ENCODE data around the gene ASIC1. TPM values are rescaled to one million over a fixed set of nuclear protein-coding genes. Genes with fewer than 3 reads are reported as not detected.

The ASIC1 gene
- total RNA-seq, 1 donor from 2014 or later = 18.1 TPM

GRCh38 chr12:50103351-50103750 is 46.0 kb downstream of the ASIC1 start:
- TF ChIP-seq CTCF (conservative IDR thresholded peaks at IDR 0.05) = no peak
- Mint-ChIP-seq H3K9me3 (no peaks in the 10 kb centered on the region), H3K27ac (peak overlapping the region; percentile 74), H3K27me3 (no peaks in the 10 kb centered on the region), H3K4me1 (ENCODE audit: unreplicated experiment) (peaks cover 15% of the 10 kb centered on the region), H3K4me3 (no peak overlapping the region), H3K36me3 (peaks cover 15% of the 10 kb centered on the region)
- no peak for DNase-seq (ENCODE audit: extremely low spot score, unreplicated experiment)

GRCh38 chr12:50103767-50104321 is 46.4 kb downstream of the ASIC1 start, which contains the start of gene GPD1:
Gene GPD1 (plus strand): TSS chr12:50104008. CDS start chr12:50104051, 43 bp downstream.
- Mint-ChIP-seq H3K27me3 (no peaks in the 10 kb centered on the region), H3K36me3 (peaks cover 11% of the 10 kb centered on the region), H3K4me1 (ENCODE audit: unreplicated experiment) (peaks cover 18% of the 10 kb centered on the region), H3K4me3 (peak within 1 kb of the TSS; percentile 67), H3K9me3 (no peaks in the 10 kb centered on the region), H3K27ac (peak within 1 kb of the TSS; percentile 74)
- TF ChIP-seq CTCF (conservative IDR thresholded peaks at IDR 0.05) = no peak
- DNase-seq (ENCODE audit: extremely low spot score, unreplicated experiment) = no peak

- Mint-ChIP-seq H3K27me3 (no peaks in the 10 kb centered on the region), H3K4me1 (ENCODE audit: unreplicated experiment) (peaks cover 18% of the 10 kb centered on the region), H3K4me3 (peak overlapping the region; percentile 31), H3K36me3 (peaks cover 6% of the 10 kb centered on the region), H3K27ac (no peak overlapping the region), H3K9me3 (no peaks in the 10 kb centered on the region)
- no peak for TF ChIP-seq CTCF (conservative IDR thresholded peaks at IDR 0.05)
- no peak for DNase-seq (ENCODE audit: extremely low spot score, unreplicated experiment)
Observed at GRCh38 chr12:50104417-50105366, 47.3 kb downstream of the ASIC1 start.

- H3K4me3 Mint-ChIP-seq = no peak overlapping the region
- H3K27ac Mint-ChIP-seq = peak overlapping the region; percentile 51
- no peaks in the 10 kb centered on the region for H3K27me3 Mint-ChIP-seq
Observed at GRCh38 chr12:50105913-50106450, 48.6 kb downstream of the ASIC1 start.

GRCh38 chr12:50106907-50107306 is 49.5 kb downstream of the ASIC1 start:
- no peaks in the 10 kb centered on the region for H3K9me3 Mint-ChIP-seq

More at GRCh38 chr12:50105913-50106450, 48.6 kb downstream of the ASIC1 start:
- no peak for TF ChIP-seq CTCF (conservative IDR thresholded peaks at IDR 0.05)
- H3K36me3 Mint-ChIP-seq = peaks cover 3% of the 10 kb centered on the region
- DNase-seq (ENCODE audit: extremely low spot score, unreplicated experiment) = no peak
- no peaks in the 10 kb centered on the region for H3K9me3 Mint-ChIP-seq
- peaks cover 26% of the 10 kb centered on the region for H3K4me1 Mint-ChIP-seq (ENCODE audit: unreplicated experiment)

More at GRCh38 chr12:50106907-50107306, 49.5 kb downstream of the ASIC1 start:
- no peak for DNase-seq (ENCODE audit: extremely low spot score, unreplicated experiment)
- Mint-ChIP-seq H3K27me3 (no peaks in the 10 kb centered on the region), H3K36me3 (no peaks in the 10 kb centered on the region), H3K4me3 (no peak overlapping the region), H3K4me1 (ENCODE audit: unreplicated experiment) (peaks cover 33% of the 10 kb centered on the region), H3K27ac (no peak overlapping the region)
- TF ChIP-seq CTCF (conservative IDR thresholded peaks at IDR 0.05) = no peak

Measured in type B pancreatic cell (in vitro differentiated cells).